DMS114 treated with DMSO at 0.1 percent for 48 hours (cell line): ENCODE measurements around the gene GSTT2B.
"Not testable (repeated sequence)": the region's sequence is repeated elsewhere in the genome, so short reads cannot be mapped to it uniquely, and the experiment has no call there.

Experiments
- DNase-seq: peaks from one replicate; lab custom pipeline; 2025; ENCODE audit not compliant: unreplicated experiment; lab: John Stamatoyannopoulos, UW

Gene GSTT2B, protein sequence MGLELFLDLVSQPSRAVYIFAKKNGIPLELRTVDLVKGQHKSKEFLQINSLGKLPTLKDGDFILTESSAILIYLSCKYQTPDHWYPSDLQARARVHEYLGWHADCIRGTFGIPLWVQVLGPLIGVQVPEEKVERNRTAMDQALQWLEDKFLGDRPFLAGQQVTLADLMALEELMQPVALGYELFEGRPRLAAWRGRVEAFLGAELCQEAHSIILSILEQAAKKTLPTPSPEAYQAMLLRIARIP

GRCh38 chr22:23961084-23961771 lies at the start of gene GSTT2B:
Gene GSTT2B, minus strand, starts transcription at chr22:23961195. Its CDS starts 64 bp downstream, at chr22:23961131.
- DNase-seq: not testable (repeated sequence)

DNA sequence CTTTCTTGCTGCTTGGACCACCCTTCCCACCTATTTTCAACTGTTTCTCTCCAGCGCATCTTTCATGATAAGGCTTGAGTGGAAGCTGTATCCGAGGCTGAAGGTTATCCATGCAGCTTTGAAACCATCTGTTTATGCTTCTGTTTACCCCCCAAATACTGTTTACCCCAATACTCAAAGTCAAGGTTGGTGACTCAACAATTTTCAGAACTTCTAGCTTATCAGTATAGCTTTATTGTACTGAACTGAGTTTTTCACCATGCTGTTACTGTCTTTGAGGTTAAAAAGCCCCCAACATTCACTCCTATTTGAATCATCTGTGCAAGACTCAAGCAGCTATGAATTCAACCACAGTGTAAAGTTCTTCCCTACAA lies 49.0 kb upstream of the GSTT2B start:
- no peak for DNase-seq

- no peak for DNase-seq
These were observed 48.4 kb upstream of the GSTT2B start for GRCh38 chr22:24009227-24010017.

DNA sequence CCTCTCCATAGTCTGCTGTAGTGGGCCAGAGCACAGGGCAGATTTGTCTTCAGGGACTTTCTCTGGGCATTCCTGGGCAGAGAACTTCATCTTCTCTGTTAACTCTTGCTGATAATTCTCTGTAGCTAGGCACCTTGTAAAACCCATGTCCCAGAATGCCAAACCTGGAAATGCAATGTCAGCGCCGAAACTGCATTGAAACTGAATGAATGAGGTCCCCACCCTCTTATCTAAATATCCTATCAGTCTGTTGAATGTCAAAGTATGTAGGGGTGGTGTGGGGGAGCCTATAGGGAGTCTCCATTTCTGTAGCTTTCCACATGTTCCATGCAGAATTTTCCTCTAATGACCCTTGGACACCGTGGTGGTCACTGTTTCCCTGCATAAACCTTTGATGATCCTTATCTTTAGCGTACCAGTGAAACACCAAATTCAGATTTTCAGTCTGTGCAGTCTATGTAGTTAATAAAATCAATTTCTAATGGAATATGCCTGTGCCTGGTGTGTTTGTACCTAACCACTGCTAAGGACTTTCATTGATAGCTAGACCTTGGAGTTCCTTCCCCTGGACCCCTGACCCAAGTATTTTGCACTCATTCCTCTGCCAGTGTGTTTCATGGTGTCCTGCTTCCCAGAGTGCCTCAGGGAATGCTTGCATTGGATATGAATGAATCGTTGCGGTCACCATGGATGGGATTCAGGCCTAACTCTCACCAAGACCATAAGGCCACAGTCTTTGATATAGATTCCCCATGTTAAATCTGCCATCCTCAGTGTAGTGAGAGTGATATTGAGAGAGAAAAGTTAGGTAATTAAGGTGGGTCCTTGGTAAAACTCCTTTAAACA lies 47.6 kb upstream of the GSTT2B start:
- no peak for DNase-seq

DNA sequence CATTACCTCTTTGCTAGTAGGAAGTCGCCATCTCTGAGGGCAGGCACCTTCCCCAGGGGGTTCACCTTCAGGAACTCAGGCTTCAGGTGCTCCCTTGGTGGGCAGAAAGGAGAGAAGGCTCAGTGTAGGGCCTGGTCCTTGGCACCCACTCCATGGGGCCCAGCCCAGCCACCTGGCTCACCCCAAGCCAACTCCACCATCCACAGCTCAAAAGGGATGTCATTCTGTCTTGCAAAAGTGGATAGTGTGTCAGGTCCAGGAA lies 47.0 kb upstream of the GSTT2B start:
- no peak for DNase-seq

DNA sequence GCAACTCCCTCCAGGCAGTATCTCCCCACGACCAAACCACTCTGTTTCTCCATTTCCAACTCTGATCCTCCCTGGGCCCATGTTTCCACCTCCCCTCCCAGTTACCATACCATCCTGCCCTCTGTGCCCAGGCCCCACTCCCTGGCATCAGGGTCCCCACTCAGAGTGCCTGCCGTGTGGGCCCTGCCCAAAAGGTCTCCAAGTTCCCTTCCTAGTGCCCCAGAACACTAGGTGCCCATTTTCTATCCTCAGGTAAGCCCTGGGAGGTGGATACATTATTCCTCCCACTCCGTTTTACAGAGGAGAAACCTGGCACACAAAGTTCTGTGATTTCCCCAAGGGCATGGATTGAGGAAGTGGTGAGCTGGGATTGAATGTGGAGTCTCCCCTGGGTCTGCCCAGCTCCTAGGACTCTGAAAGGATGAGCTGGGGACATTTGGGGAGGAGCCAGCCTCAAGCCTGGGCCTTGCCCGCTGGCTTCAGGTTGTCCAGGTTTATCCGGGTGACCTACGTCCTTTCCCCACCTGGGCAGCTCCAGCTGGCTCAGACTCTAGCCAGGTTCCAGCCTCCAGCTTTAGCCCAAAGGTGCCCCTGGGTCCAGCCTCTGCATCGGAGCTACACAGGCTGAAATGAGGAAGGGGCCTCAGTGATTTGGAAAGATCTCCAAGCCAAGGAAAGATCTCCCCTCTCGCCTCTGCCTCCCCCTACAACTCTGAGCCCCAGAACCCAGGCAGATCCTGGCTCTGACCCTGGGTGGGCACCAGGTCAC lies 46.4 kb upstream of the GSTT2B start:
- no peak for DNase-seq

DNA sequence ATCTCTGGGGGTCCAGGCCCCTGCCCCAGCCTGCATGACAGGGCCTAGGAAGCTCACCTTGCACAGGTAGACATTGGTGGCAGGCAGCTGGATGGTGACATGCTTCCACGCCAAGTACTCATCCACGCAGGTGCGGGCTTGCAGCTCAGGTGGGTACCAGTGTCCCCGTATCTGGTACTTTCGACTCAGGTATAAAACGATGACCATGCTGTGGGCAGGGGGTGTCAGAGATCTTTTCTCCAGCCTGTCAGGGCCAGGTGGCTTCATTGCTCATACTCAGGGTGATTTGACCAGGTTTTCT lies 45.9 kb upstream of the GSTT2B start:
- DNase-seq: no peak

DNA sequence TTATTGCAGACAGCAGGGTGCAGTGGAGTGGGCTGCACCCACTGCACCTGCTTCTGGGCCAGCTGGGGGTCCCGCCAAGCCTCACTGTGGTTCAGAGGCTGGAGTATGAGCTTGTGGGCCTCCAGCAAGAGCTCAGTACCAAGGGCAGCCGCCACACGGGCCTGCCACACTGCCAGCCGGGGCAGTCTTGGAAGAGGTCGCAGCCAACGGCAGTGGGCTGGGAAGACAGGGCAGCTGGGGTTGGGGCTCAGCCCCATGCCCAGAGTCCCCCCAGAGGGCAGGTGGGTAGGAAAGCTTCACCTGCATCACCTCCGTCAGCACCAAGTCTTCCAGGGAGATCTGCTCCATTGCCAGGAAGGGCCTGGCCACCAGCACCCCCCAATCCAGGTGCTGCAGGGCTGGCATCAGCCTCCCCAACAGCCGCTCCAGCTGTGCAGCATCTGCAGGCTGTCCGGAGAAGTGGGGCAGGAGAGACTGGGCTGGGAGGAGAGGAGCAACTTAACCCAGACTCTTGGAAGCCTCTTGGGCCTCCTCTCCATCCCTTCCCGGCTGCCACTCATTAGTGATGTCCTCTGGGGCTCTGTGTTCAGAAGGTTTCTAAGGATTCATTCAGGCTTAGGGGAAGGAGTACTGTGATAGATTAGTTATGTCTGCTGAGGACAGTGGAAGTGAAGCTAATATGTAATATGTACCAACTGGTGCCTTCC lies 45.4 kb upstream of the GSTT2B start:
- no peak for DNase-seq

GRCh38 chr22:24005201-24005600 lies 44.2 kb upstream of the GSTT2B start, which contains the start of gene GSTT4:
Gene GSTT4, minus strand, starts transcription at chr22:24005453. Its CDS starts 97 bp downstream, at chr22:24005356.
- no peak for DNase-seq

DNA sequence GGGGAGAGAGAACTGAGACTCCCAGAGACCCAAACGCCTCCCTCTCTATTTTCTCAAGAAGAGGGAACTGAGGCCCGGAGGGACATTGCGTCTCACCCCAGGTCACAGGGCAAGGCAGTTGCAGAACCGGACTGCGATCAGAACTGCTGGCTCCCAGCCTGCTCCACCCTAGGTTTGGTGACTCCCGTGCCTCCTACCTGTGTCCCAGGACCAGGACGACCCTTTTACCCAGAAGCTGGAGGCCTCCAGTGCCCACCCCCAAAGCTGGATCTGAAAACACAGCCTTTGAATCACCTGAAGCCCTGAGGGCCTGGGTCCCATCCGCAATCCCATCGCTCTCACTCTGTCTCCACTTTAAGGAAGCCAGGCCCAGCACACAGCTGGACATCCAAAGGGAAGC lies 42.9 kb upstream of the GSTT2B start:
- DNase-seq: no peak

GRCh38 chr22:24002851-24003250 lies 41.9 kb upstream of the GSTT2B start:
- DNase-seq: no peak

- DNase-seq: no peak
These were observed 41.3 kb upstream of the GSTT2B start for GRCh38 chr22:24002272-24002671.

DNA sequence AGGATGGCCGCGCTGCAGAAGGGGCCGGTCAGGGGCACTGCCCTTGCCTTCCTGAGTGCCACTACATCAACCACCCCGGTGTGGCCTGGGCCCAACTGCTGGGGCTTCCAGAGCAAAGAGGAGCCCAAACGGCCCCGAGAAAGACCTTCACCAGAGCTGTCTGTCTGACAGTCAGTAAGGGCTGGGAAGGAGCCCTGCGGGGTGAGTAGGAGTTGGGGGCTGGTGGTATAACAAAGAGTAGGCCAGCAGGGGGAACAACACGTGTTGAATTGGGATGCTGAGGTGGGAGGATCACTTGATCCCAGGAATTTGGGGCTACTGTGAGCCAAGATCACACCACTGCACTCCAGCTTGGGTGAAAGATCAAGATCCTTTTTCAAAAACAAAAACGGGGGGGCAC lies 40.3 kb upstream of the GSTT2B start:
- no peak for DNase-seq

GRCh38 chr22:23999779-24000178 lies 38.8 kb upstream of the GSTT2B start:
- DNase-seq: not testable (repeated sequence)

GRCh38 chr22:23997092-23997491 lies 36.1 kb upstream of the GSTT2B start:
- DNase-seq: no peak

GRCh38 chr22:23993581-23994177 lies 32.7 kb upstream of the GSTT2B start:
- DNase-seq: not testable (repeated sequence)

DNA sequence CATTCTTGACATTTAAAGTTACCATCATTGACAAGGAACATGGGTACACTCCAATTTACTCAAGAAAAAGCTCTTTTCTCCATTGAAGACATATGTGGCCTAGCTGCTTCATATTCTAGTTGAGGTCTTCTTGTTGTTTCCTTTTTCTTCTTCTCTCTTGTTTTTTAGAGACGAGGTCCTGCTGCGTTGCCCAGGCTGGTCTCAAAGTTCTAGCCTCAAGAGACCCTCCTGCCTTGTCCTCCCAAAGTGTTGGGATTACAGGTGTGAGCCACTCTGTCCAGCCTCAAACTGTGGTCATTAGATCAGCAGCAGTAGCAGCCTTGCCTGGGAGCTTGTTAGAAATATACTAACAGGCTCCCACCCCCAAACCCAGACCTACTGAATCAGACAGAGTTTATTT lies 32.1 kb upstream of the GSTT2B start:
- DNase-seq: not testable (repeated sequence)

DNA sequence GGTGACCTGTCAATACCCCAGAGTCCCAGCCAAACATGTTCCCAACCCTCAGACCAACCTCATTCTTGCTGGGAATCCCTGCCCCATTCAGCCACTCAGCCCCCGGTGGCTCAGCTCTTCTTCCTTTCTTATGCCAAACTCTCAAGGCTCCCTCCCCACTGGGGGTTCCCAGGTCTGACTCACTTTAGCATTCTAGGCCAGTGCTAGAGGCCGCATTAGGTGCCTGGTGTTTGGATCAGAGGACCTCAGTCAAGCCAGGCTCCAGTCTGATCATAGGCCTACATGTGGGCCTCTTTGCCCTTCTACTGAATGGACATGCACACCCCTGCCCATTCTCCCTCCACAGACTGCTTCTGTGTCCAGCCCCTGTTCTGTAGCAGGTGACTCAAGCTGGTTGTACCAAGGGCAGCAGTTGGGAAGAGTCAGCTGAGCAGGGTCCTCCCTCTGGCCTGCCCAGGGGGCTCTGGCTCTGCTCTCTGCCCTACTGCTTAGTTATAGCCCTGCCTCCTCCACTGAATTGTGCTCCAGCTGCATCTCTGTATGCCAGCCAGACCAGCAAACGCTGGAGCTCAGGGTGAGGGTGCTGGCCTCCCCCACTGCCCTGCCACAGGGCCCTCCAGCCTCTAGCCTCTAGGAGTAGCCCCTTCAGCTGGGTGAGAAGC lies 28.7 kb upstream of the GSTT2B start:
- DNase-seq: not testable (repeated sequence)

GRCh38 chr22:23986538-23987178 lies 25.7 kb upstream of the GSTT2B start:
- DNase-seq: not testable (repeated sequence)
